NCI-H2029 (cell line): ENCODE results near the gene STIM2.
"Not testable (repeated sequence)": the region's sequence is repeated elsewhere in the genome, so short reads cannot be mapped to it uniquely, and the experiment has no call there.

ENCODE experiments used
- DNase-seq: peaks from one replicate; lab custom pipeline; 2025; lab: John Stamatoyannopoulos, UW

STIM2 gene

GRCh38 chr4:26860157-26860921 lies at the start of gene STIM2:
STIM2 (plus strand) TSS chr4:26860841.
- peak; percentile 94 for DNase-seq

GRCh38 chr4:26811571-26811970 lies 49.1 kb upstream of the STIM2 start:
- DNase-seq, result not testable (repeated sequence)

- no peak for DNase-seq
Measured at GRCh38 chr4:26812049-26812714, 48.5 kb upstream of the STIM2 start.

GRCh38 chr4:26813698-26814097 lies 46.9 kb upstream of the STIM2 start:
- no peak for DNase-seq

- no peak for DNase-seq
Measured at GRCh38 chr4:26815199-26815598, 45.4 kb upstream of the STIM2 start.

GRCh38 chr4:26815706-26816105 lies 44.9 kb upstream of the STIM2 start:
- DNase-seq, result no peak

GRCh38 chr4:26819026-26819425 lies 41.6 kb upstream of the STIM2 start:
- no peak for DNase-seq

GRCh38 chr4:26819478-26820095 lies 41.1 kb upstream of the STIM2 start:
- DNase-seq, result no peak

GRCh38 chr4:26820346-26820745 lies 40.3 kb upstream of the STIM2 start:
- no peak for DNase-seq

GRCh38 chr4:26821031-26821430 lies 39.6 kb upstream of the STIM2 start:
- no peak for DNase-seq

GRCh38 chr4:26821677-26822503 lies 38.8 kb upstream of the STIM2 start:
- DNase-seq, result peak; percentile 38

- no peak for DNase-seq
Measured at GRCh38 chr4:26822546-26822945, 38.1 kb upstream of the STIM2 start.

- DNase-seq, result not testable (repeated sequence)
Measured at GRCh38 chr4:26822974-26823373, 37.7 kb upstream of the STIM2 start.

- no peak for DNase-seq
Measured at GRCh38 chr4:26823583-26823982, 37.1 kb upstream of the STIM2 start.

GRCh38 chr4:26824667-26825066 lies 36.0 kb upstream of the STIM2 start:
- no peak for DNase-seq

- DNase-seq, result no peak
Measured at GRCh38 chr4:26826721-26827120, 33.9 kb upstream of the STIM2 start.

- DNase-seq, result not testable (repeated sequence)
Measured at GRCh38 chr4:26827336-26827735, 33.3 kb upstream of the STIM2 start.

- DNase-seq, result no peak
Measured at GRCh38 chr4:26827798-26828197, 32.8 kb upstream of the STIM2 start.

- DNase-seq, result no peak
Measured at GRCh38 chr4:26829018-26829417, 31.6 kb upstream of the STIM2 start.

GRCh38 chr4:26830033-26830432 lies 30.6 kb upstream of the STIM2 start:
- no peak for DNase-seq

GRCh38 chr4:26830701-26831100 lies 29.9 kb upstream of the STIM2 start:
- no peak for DNase-seq

- no peak for DNase-seq
Measured at GRCh38 chr4:26836539-26836938, 24.1 kb upstream of the STIM2 start.
